Parathyroid adenoma (tissue), 2 donors: ENCODE measurements around the gene DHDH.

Experiments used
- H2AFZ ChIP-seq: fragments of 300-600 bp; sonication (generic); one replicate; pipeline ENCODE4 v1.7.0; 2017; ENCODE audit warnings: antibody characterized with exemption, mild to moderate bottlenecking
- H3K27ac ChIP-seq: fragments of 300-600 bp; sonication (generic); one replicate; pipeline ENCODE4 v1.7.0; 2017
- H3K27me3 ChIP-seq: fragments of 300-600 bp; sonication (generic); one replicate; pipeline ENCODE4 v1.7.0; 2017; ENCODE audit warnings: low read length; ENCODE audit not compliant: control insufficient read depth, insufficient read depth
- H3K36me3 ChIP-seq: fragments of 300-600 bp; sonication (generic); one replicate; pipeline ENCODE4 v1.7.0; 2017; ENCODE audit warnings: low read length; ENCODE audit not compliant: control insufficient read depth, insufficient read depth
- H3K4me1 ChIP-seq: fragments of 300-600 bp; sonication (generic); one replicate; pipeline ENCODE4 v1.7.0; 2017; ENCODE audit warnings: control low read depth
- H3K4me2 ChIP-seq: fragments of 300-600 bp; sonication (generic); one replicate; pipeline ENCODE4 v1.7.0; 2017; ENCODE audit warnings: low read length
- H3K4me3 ChIP-seq: fragments of 300-600 bp; sonication (generic); one replicate; pipeline ENCODE4 v1.7.0; 2017; ENCODE audit warnings: low read depth, low read length
- H3K79me2 ChIP-seq: fragments of 300-600 bp; sonication (generic); one replicate; pipeline ENCODE4 v1.7.0; 2017; ENCODE audit warnings: control low read depth
- H3K9ac ChIP-seq: fragments of 300-600 bp; sonication (generic); one replicate; pipeline ENCODE4 v1.7.0; 2017; ENCODE audit warnings: mild to moderate bottlenecking
- H3K9me3 ChIP-seq: fragments of 300-600 bp; sonication (generic); one replicate; pipeline ENCODE4 v1.7.0; 2017; ENCODE audit warnings: low read length; ENCODE audit not compliant: control insufficient read depth
- CTCF ChIP-seq: fragments of 300-600 bp; sonication (generic); IDR thresholded peaks from one replicate; pipeline ENCODE4 v1.7.0; 2017; ENCODE audit warnings: antibody characterized with exemption, mild to moderate bottlenecking
- donor health status: primary hyperparathyroidism.

DHDH gene

DNA sequence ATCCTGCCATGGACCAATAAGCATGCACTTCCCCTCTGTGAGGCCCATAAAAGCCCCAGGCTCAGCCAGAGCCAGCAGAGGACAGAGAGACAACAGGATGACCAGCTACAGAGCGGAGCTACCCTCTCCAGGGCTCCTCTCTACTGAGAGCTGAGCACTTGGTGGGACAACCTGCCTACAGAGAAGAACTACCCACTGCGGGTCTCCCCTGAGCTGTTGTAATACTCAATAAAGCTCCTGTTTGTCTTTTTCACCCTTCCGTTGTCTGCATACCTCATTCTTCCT, 13.7 kb downstream of the DHDH start:
- H3K4me1 ChIP-seq = no peaks in the 10 kb centered on the region
- no peak overlapping the region for H3K9ac ChIP-seq
- H3K27me3 ChIP-seq = no peaks in the 10 kb centered on the region
- no peak overlapping the region for H2AFZ ChIP-seq
- H3K27ac ChIP-seq = no peak overlapping the region
- no peak for TF ChIP-seq CTCF
- H3K79me2 ChIP-seq = no peaks in the 10 kb centered on the region
- H3K4me2 ChIP-seq = no peak overlapping the region
- no peaks in the 10 kb centered on the region for H3K36me3 ChIP-seq
- no peaks in the 10 kb centered on the region for H3K9me3 ChIP-seq
- H3K4me3 ChIP-seq = no peak overlapping the region

GRCh38 chr19:48950159-48950558, 16.7 kb downstream of the DHDH start:
- no peak overlapping the region for H3K9ac ChIP-seq
- H3K4me1 ChIP-seq = no peaks in the 10 kb centered on the region
- H3K79me2 ChIP-seq = no peaks in the 10 kb centered on the region
- H3K4me3 ChIP-seq = no peak overlapping the region
- no peak overlapping the region for H3K27ac ChIP-seq
- H2AFZ ChIP-seq = no peak overlapping the region
- no peaks in the 10 kb centered on the region for H3K9me3 ChIP-seq
- TF ChIP-seq CTCF = no peak
- H3K4me2 ChIP-seq = no peak overlapping the region
- H3K27me3 ChIP-seq = no peaks in the 10 kb centered on the region
- H3K36me3 ChIP-seq = no peaks in the 10 kb centered on the region

- no peak for TF ChIP-seq CTCF
- Histone ChIP-seq H3K4me2 (no peak overlapping the region), H3K27me3 (no peaks in the 10 kb centered on the region), H3K9me3 (no peaks in the 10 kb centered on the region), H2AFZ (no peak overlapping the region), H3K9ac (no peak overlapping the region), H3K79me2 (no peaks in the 10 kb centered on the region), H3K27ac (no peak overlapping the region), H3K4me1 (peaks cover 4% of the 10 kb centered on the region), H3K4me3 (no peak overlapping the region), H3K36me3 (no peaks in the 10 kb centered on the region)
Measured at GRCh38 chr19:48950830-48951519, 17.5 kb downstream of the DHDH start.

GRCh38 chr19:48953141-48953540, 19.6 kb downstream of the DHDH start:
- Histone ChIP-seq H3K36me3 (no peaks in the 10 kb centered on the region), H3K4me3 (no peak overlapping the region), H3K9me3 (no peaks in the 10 kb centered on the region), H3K27ac (no peak overlapping the region), H3K9ac (no peak overlapping the region), H3K79me2 (no peaks in the 10 kb centered on the region), H3K4me1 (peaks cover 4% of the 10 kb centered on the region), H3K27me3 (no peaks in the 10 kb centered on the region), H2AFZ (no peak overlapping the region), H3K4me2 (no peak overlapping the region)
- no peak for TF ChIP-seq CTCF

GRCh38 chr19:48953990-48954594, 20.6 kb downstream of the DHDH start:
- Histone ChIP-seq H3K36me3 (no peaks in the 10 kb centered on the region), H3K4me2 (peak overlapping the region; percentile 95), H3K9me3 (no peaks in the 10 kb centered on the region), H3K27ac (peak overlapping the region; percentile 51), H3K4me1 (peaks cover 4% of the 10 kb centered on the region), H3K4me3 (peak overlapping the region; percentile 91), H3K9ac (no peak overlapping the region), H3K27me3 (no peaks in the 10 kb centered on the region), H3K79me2 (no peaks in the 10 kb centered on the region), H2AFZ (peak overlapping the region; percentile 97)
- TF ChIP-seq CTCF = no peak
